ENCODE measurements around the gene SPEF2.
"Not testable (repeated sequence)": the region's sequence is repeated elsewhere in the genome, so short reads cannot be mapped to it uniquely, and the experiment has no call there.

Gene SPEF2

DNA sequence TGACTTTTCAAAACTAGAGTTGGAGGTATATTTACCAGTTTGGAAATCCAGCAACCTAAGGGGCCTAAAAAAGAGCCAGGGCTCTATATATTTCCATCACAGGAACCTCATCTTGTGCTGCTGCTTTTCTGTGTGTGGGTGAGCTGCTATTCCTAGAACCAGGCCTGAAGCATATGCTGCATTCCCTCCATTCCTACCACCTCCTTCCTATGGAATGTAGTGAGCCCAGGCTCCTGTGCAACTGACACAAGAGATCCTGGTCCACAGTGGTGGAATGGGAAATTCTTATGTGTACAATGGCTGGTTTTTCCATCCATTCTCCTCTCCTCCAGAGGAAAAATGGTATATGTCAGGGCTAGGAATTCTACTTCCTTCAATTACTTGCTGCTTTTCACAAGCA lies 39.1 kb downstream of the SPEF2 start:
- no peak for DNase-seq

DNA sequence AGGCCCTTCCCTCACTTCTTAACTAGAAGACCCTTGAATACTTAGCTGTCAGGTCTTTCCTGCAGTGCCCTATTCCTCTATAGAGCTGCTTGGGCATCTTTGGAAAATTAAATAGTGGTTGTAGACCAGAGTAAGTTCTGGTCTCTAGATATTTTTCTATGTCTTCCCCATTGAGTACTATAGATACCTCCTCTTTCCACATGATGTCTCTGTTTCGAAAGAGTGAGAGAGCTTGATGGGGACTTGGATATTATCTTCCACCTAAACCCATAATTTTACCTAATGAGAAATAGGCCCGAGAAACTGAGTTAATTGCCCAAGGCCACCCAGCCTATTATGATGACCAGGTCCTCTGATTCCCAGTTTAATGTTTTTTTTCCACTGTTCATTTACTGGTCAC lies 40.2 kb downstream of the SPEF2 start:
- no peak for DNase-seq

DNA sequence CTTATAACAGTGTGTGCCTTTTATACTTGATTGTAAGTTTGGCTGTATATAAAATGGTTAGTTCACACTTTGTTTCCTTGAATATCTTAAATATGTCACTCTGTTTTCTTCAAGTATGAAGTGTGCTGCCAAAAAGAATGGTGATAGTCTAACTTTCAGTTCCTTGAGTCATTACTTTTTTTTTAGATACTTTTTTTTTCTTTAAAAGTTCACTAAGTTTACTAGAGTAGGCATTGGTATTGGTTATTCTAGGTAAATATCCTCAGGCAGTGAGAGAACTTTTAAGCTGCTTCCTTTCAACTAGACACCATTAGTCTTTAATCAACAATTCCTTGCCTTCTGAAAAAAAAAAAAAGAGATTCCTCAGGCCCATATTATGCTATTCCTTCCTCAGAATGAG lies 41.9 kb downstream of the SPEF2 start:
- no peak for DNase-seq

DNA sequence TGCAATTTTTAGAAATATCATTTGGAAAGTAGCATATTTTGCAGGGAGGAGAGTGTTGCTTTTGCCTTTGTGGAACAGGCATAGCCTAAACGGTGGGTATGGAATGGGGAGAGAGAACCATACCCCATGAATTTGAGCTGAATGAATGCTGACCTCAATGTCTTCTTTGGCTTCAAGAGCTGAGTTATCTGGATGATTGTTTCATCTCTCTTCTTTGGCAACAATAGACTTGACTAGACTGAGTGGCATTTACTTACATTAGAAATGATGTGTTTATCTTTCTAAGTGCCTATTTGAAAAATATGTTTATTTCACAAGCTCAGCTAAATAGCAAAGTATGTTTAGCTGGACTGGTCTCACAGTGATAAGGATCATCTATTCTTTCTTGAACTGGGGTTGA lies 42.8 kb downstream of the SPEF2 start:
- DNase-seq = no peak

DNA sequence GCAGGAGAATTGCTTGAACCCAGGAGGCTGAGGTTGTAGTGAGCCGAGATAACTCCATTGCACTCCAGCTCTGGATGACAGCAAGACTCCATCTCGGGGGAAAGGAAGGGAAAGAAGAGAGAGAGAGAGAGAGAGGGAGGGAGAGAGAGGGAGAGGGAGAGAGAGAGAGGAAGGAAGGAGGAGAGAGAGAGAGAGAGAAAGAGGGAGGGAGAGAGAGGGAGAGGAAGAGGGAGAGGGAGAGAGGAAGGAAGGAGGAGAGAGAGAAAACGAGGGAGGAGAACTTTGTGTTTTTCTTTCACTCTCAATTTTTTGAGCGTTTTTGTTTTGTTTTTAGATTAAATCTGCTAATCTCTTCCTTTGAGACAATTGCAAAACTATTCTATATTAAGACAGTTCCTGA lies 46.9 kb downstream of the SPEF2 start:
- DNase-seq = no peak

DNA sequence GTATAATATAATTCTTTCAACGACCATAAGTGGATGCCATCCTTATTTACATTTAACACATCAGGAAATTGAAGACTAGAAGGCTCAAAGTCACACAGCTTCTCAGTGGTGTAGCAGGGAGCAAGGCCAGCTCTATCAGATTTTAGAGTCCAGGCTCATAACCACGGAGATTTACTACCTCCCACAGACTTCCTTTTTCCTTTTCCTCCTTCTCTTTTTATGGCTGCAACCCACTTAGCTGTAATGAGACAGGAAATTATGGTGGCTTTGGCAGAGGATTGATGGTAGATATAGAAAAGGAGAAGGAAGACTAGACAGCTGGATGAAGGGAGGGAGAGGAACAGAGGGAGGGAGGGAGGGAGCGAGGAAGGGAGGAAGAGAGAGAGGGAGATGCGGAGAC lies 47.4 kb downstream of the SPEF2 start:
- DNase-seq = no peak

DNA sequence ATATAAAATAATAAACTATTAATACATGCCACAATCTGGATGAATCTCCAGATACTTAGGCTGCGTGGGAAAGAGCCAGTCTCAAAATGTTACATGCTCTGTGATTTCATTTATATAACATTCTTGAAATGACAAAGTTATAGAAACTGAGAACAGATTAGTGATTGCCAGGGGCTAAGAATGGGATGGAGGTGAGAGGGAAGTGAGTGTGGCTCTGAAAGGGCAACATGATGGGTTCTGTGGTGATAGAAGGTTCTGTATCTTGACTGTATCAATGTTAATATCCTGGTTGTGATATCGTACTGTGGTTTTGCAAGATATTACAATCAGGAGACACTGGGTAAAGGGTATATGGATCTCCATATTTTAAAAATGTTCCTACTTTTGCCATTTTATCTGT lies 50.7 kb downstream of the SPEF2 start:
- DNase-seq = no peak

DNA sequence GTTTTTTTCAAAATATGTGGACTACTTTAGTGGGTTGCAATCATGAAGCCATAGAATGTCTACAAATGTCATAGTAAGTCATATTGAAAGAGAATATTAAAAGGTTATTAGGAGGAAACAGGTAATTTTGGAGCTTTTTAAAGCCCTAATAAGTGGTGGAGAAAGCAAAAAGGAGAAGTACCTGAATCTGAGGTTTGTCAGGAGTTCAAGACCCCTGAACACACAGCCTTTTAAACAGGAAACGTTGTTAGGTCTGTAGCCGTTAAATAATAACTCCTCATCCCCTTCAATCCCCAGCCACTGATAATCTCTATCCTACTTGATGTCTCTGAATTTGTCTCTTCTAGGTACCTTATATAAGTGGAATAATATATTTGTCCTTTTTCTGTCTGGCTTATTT lies 51.1 kb downstream of the SPEF2 start:
- DNase-seq = no peak

DNA sequence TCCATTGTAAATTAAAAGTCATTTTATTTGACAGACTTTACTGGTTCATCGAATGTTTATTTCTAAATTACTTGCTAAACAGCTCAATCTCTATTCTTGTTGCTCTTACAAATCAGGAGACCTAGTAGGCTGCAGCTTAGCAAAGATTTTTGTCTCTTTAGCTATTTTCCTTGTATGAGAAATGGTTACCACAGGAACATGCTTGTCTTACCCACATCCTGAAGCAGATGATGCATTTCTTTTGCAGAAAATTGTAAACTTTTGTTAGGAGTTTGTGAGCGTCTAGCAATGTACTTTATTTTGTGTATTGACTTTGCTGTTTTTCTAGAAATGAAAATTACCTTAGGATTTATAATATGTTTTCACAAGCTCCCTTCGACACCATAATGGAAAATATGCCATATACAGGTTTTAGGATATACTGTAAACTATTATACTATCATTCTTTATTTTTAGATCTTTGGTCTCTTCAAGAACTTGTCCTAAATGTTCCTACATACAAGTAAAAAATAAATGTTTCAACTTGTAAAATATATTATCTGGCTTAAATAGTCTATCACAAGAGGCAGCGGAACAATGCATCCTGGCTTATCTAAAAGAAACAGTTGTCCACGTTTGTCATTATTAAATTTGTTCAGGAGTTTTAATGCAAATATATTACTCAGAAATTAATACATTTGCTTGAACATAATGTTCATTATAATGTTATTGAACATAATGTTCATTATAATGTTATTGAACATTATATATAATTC lies 54.1 kb downstream of the SPEF2 start:
- DNase-seq = no peak

DNA sequence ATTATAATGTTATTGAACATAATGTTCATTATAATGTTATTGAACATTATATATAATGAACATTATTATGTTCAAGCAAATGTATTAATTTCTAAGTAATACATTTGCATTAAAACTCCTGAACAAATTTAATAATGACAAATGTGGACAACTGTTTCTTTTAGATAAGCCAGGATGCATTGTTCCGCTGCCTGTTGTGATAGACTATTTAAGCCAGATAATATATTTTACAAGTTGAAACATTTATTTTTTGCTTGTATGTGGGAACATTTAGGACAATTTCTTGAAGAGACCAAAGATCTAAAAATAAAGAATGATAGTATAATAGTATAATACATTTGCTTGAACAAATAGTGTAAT lies 54.6 kb downstream of the SPEF2 start:
- DNase-seq = not testable (repeated sequence)

DNA sequence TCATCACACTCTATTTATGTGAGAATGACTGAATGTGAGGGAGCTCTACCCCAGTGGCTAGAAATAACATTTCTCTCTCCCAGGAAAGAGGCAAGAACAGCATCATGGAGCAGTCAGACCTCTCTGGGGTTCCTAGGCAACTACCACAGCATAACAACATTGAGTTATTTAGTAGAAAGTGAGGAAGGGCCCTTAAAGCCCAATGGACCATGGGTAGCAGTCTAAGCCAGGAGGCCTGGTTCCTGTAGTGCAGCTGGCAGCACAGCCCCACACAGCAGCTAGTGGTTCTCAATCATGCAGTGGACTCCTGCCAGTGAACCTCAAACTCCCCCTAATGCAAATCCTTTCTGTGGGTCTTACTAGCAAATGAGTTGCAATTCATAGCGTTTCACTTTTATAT lies 55.3 kb downstream of the SPEF2 start:
- DNase-seq = no peak

DNA sequence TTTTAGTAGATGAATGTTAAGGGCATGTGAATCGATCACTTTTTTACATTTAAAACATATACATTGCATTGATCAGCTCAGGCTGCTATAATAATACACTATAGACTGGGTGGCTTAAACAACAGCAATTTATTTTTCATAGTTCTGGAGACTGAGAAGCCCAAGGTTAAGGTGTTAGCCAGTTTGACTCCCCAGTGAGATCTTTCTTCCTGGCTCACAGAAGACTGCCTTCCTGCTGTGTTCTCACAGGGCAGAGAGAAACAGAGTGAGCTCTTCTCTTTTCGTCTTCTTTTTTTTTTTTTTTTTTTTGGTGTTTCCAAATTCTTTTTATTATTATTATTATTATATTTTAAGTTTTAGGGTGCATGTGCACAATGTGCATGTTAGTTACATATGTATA lies 56.4 kb downstream of the SPEF2 start:
- DNase-seq = no peak

DNA sequence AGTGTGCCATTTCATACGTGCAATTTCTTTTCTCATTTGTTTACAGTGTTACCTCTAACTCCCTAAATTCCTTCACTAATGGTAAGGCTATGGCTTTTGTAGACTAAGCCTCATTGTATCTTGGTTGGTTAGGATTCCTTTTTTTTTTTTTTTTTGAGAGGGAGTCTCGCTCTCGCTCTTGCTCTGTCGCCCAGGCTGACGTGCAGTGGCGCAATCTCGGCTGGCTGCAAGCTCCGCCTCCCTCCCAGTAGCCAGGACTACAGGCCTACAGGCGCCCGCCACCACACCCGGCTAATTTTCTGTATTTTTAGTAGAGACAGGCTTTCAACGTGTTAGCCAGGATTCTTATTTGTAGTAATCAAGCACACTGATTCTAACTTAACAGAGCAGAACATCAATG lies 57.7 kb downstream of the SPEF2 start:
- DNase-seq = no peak

DNA sequence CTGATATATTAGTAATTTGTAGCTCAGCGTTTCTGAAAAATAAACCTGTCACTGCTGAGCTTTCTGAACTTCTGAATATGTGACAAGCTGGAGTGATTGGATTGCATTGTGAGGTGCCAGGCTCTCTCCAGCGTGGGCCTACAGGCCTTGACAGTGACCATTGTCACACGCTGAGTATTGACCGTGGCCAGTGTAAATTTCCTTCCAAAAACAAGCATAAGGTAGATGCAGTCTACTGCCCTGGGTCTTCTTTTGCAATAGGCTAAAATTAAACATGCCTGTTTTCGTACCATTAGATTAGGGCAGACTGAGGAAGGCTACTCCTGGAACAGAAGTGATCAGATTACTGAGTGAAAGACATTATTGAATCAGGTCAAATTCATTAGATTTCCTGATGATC lies 60.2 kb downstream of the SPEF2 start:
- no peak for DNase-seq

DNA sequence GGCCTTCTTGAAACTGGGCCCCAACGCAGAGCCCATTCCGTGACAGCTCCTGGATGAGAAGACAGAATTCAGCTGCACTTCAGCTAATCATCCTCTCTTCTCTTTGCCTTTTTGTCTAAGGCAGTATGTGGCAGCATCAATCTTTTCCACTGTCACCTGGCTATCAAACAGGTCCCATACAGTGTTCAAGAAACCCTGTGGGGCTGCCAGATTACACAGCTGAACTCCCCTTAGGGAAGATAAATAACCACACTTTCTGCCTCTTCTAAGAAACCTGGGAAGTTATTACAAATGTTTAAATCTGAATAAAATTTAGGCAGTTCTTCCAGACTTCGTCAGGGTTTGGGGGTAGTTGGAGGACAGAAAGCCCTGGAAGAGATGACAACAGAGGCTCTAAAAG lies 61.0 kb downstream of the SPEF2 start:
- no peak for DNase-seq

DNA sequence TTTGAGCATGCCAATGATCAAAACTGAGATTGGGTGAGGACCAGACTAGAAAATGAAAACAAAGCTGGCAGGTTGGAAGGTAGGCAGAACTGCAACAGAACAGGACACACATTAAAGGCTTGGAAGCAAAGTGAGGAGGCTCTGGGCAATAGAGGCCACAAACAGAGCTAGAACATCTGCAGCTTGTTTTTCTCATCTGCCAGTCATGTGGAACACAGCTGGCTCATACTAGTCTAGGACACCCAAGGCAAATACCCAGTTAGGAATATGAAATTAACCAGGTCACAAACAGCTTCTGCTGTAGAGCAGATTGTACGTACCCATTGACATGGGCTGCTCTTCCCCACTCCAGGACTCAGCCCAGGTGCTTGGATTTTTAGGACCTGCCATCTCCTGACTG lies 61.7 kb downstream of the SPEF2 start:
- DNase-seq = no peak

DNA sequence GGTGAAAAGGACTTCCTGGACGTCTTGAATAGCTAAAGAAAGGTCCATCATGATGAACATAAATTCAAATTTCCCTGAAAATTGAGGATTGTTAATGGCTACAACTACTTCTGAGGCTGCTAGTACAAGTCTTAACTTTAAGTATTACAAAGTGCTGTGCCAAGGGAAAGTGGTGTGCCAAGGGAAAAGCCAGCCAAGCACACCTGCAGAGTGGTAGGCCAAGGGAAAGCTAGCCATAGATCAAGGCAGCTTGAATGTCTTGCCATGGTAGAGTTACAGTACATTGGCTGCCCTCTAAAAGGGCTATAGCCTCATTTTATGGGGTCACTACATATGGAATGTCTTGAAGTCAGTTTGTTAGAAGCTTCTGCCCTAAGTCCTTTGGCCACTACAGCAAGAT lies 64.2 kb downstream of the SPEF2 start:
- no peak for DNase-seq

DNA sequence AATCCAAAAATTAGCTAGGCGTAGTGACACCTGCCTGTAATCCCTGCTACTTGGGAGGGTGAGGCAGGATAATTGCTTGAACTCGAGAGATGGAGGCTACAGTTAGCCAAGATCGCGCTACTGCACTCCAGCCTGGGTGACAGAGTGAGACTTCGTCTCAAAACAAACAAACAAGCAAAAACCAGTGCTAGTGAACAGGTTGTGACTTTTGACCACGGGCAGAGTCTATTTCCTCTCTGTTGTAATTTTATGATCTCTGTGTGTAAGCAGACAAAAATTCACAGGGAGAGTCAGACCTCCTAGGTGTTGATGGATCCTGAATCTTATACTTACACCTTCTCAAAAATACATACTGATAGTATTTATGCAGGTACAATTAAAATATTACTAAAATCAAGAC lies 65.8 kb downstream of the SPEF2 start:
- DNase-seq = no peak

DNA sequence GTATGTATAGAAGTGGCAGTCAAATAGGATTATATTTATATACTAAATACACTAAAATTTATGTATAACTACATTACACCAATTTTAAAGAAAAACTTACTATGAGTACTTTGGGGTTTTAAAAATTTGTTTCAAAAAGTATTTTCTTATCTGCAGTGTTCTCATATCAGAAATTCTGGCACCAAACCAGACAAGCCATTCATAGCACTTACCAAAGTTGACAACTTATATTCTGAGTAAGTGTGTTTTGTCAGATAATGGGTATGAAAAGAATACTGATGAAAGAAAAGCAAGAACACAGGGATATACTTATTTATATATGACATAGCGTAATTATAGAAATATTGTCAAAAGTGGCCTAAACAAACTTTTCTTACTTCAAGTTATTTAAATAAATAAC lies 67.5 kb downstream of the SPEF2 start:
- DNase-seq = no peak

DNA sequence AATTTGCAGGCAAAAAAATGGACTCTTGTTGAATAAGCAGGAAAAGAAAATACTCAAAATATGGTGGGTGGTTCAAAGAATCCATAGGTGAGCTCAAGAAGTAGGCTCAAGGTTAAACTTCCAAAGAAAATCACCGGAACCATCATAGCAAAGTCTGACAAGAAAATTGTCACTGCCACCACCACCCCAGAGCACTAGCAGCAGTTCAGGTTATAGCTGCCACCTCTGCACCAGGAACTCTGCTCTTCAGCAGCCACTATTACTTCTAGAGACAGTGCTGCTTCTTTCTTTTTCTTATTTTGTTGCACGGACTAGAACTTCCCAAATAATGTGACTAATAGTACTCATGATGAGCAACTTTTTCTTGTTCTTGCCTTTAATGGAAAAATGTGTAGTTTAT lies 70.3 kb downstream of the SPEF2 start:
- DNase-seq = no peak

DNA sequence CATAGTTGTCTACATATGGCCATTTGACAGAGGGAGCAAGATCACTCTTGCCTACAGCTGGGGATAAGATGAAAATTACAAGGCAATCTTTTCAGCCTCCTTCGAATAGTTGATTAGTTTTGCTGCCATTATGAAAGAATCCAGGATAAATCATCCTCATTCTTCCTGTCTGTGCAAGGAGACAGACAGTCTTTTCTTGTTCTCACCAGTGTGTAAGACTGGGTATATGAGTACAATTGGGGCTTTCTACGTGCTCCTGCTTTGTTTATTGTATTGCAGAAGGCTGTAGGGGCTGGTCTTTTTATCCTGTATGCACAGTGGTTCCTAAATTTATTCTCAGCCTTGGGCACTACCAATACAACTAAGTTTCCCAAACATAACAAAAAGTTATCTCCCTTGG lies 76.8 kb downstream of the SPEF2 start:
- no peak for DNase-seq

DNA sequence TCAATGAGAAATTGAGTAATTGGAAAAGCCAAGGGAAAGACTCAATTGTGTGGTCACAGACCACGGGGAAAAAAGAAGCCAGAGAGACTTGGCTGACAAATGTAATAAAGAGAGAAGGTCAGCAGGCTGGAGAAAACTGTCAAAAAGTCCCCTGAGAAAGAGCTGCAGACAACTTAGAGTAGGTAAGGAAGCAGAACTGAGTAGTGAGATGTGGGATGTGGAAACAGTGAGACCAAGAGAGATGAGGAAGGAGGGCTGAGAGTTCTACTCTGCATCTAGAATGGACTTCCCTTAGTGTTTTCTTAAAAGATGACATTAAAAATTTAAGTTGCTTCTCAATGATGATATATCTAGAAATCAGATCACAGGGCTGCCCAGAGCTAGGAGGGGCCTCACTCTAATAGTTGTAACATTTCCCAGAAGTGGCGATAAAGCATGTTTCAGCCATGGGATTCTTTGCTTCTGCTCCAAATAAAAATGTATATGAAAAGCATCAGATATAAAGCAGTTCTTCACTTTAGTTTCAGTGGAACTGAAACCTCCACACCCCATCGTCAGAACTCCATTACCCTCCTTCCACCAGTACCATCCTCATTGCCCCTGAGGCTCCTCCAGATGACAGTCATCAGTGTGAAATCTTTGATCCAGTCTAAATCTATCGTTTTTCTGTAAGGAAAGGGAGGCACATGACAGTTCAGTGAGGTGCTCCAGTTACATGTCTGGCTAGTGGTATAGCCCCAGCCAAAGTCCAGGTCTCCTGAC lies 80.6 kb downstream of the SPEF2 start:
- DNase-seq = no peak

DNA sequence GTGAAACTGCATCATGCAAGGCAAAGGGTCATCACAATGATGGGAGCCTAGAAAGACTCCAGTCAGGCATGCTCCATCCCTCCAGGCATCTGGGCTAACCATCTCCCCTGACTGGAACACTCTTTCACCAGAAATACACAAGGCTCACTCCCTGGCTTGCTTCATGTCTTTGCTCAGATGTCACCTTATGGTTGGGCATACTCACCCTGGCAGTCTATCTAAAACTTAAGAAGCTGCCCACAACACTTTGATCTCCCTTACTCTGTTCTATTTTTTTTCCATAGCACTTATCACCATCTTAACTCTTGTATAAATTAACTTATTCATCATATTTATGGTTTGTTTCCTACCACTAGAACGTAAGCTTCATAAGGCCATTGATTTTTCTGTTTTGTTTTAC lies 90.0 kb downstream of the SPEF2 start:
- no peak for DNase-seq

DNA sequence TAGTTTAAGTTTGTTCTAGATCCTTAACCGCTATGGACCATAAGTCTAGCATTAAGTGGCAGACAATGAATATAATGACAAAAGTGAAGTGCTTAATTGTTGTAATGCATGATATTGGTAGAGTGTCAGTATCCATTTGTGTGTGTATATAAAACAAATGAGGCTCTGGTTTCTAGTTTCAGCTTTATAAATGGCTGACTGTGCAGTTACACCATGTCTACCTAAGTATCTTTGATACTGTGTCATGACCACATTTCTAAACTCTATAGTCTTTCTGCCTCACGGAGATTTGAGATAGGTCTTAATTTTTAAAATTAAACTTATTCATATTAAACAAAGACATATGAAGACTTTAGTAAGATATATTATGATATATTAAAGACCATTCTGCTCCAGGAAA lies 92.0 kb downstream of the SPEF2 start:
- no peak for DNase-seq

DNA sequence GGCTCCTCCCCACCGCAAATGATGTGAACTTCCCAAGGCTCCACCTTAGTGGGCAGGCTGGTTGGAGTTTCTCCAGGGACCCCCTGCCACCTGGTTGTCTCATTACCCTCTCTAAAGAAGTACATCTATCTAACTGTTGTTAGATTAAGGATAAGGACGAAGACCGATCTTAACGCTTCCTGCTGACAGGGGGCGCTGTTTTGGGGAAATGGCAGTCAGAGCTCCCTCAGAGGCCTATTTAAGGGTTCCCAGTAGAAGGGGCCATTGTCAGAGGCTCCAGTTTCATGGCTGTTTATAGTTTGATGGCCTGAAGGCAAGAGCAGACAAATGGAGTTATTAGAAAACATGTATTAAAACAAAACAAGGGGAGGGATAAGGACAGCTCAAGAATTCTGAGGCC lies 100.1 kb downstream of the SPEF2 start:
- DNase-seq = no peak
